HG03378 (cell line): ENCODE results near the gene CAB39L.

Source experiments
- ATAC-seq: cut with Tn5 transposase; IDR thresholded peaks from one replicate; pipeline ENCODE4 v1.9.1; 2021; ENCODE audit warnings: mild to moderate bottlenecking, moderate library complexity; ENCODE audit not compliant: unreplicated experiment

Gene CAB39L

GRCh38 chr13:49443357-49443703, 534 bp downstream of the CAB39L start:
- ATAC-seq: no peak

- ATAC-seq: no peak
These were observed 2.0 kb downstream of the CAB39L start for GRCh38 chr13:49441846-49442245.

GRCh38 chr13:49441312-49441711, 2.6 kb downstream of the CAB39L start:
- no peak for ATAC-seq

- no peak for ATAC-seq
These were observed 4.3 kb downstream of the CAB39L start for GRCh38 chr13:49439609-49440008.

- no peak for ATAC-seq
These were observed 6.2 kb downstream of the CAB39L start for GRCh38 chr13:49437705-49438104.

GRCh38 chr13:49436890-49437289, 7.0 kb downstream of the CAB39L start:
- no peak for ATAC-seq

- ATAC-seq: no peak
These were observed 7.9 kb downstream of the CAB39L start for GRCh38 chr13:49435992-49436391.

GRCh38 chr13:49429121-49429520, 14.7 kb downstream of the CAB39L start:
- ATAC-seq: no peak

- no peak for ATAC-seq
These were observed 15.7 kb downstream of the CAB39L start for GRCh38 chr13:49428041-49428763.

GRCh38 chr13:49424011-49424560, 19.8 kb downstream of the CAB39L start:
- no peak for ATAC-seq

- ATAC-seq: no peak
These were observed 22.5 kb downstream of the CAB39L start for GRCh38 chr13:49421391-49421790.

- no peak for ATAC-seq
These were observed 24.6 kb downstream of the CAB39L start for GRCh38 chr13:49419276-49419675.

- ATAC-seq: no peak
These were observed 25.7 kb downstream of the CAB39L start for GRCh38 chr13:49418206-49418605.

GRCh38 chr13:49417161-49417560, 26.7 kb downstream of the CAB39L start:
- no peak for ATAC-seq

GRCh38 chr13:49412749-49413148, 31.1 kb downstream of the CAB39L start:
- no peak for ATAC-seq

- no peak for ATAC-seq
These were observed 32.5 kb downstream of the CAB39L start for GRCh38 chr13:49411353-49411752.

GRCh38 chr13:49410477-49410876, 33.4 kb downstream of the CAB39L start:
- no peak for ATAC-seq

GRCh38 chr13:49410006-49410405, 33.9 kb downstream of the CAB39L start:
- no peak for ATAC-seq

- no peak for ATAC-seq
These were observed 34.9 kb downstream of the CAB39L start for GRCh38 chr13:49409008-49409407.

- ATAC-seq: no peak
These were observed 35.9 kb downstream of the CAB39L start for GRCh38 chr13:49407936-49408335.

- no peak for ATAC-seq
These were observed 36.8 kb downstream of the CAB39L start for GRCh38 chr13:49407068-49407467.

GRCh38 chr13:49404703-49405020, 39.2 kb downstream of the CAB39L start:
- no peak for ATAC-seq
